ENCODE results near the gene RGS12. TPM values are rescaled to one million over a fixed set of nuclear protein-coding genes. Genes with fewer than 3 reads are reported as not detected.

Gene RGS12
- total RNA-seq: 102 and 106 TPM in 2 replicates
- long read RNA-seq, partial matches to known transcripts: 19 of 53 reads
- long read RNA-seq, other reads (novel, unspliced or antisense): 34 of 53 reads

- peak; percentile 93 for DNase-seq (ENCODE audit: low spot score, unreplicated experiment)
- peak within 1 kb of the TSS; percentile 94 for H3K27ac Mint-ChIP-seq
- H3K4me1 Mint-ChIP-seq (ENCODE audit: low read depth): peaks cover 25% of the 10 kb centered on the region
- peak within 1 kb of the TSS; percentile 91 for H3K4me3 Mint-ChIP-seq (ENCODE audit: low read depth)
- peaks cover 5% of the 10 kb centered on the region for H3K36me3 Mint-ChIP-seq (ENCODE audit: insufficient read depth)
- no peak for TF ChIP-seq CTCF (IDR thresholded peaks at IDR 0.05; ENCODE audit: unreplicated experiment)
- H3K27me3 Mint-ChIP-seq: no peaks in the 10 kb centered on the region
- H3K9me3 Mint-ChIP-seq (ENCODE audit: low read depth): peaks cover 3% of the 10 kb centered on the region
Observed at GRCh38 chr4:3292571-3293400, at the start of gene RGS12. Gene RGS12 (plus strand): TSS chr4:3293021. CDS start chr4:3316171, 23,150 bp downstream.

- H3K27ac Mint-ChIP-seq: no peak overlapping the region
- no peaks in the 10 kb centered on the region for H3K9me3 Mint-ChIP-seq (ENCODE audit: low read depth)
- no peak overlapping the region for H3K4me3 Mint-ChIP-seq (ENCODE audit: low read depth)
- peaks cover 6% of the 10 kb centered on the region for H3K36me3 Mint-ChIP-seq (ENCODE audit: insufficient read depth)
- DNase-seq (ENCODE audit: low spot score, unreplicated experiment): no peak
- H3K4me1 Mint-ChIP-seq (ENCODE audit: low read depth): peaks cover 1% of the 10 kb centered on the region
- no peak for TF ChIP-seq CTCF (IDR thresholded peaks at IDR 0.05; ENCODE audit: unreplicated experiment)
- H3K27me3 Mint-ChIP-seq: no peaks in the 10 kb centered on the region
Observed at GRCh38 chr4:3243136-3243780, 49.6 kb upstream of the RGS12 start.

- DNase-seq (ENCODE audit: low spot score, unreplicated experiment): no peak
- no peaks in the 10 kb centered on the region for H3K9me3 Mint-ChIP-seq (ENCODE audit: low read depth)
- TF ChIP-seq CTCF (IDR thresholded peaks at IDR 0.05; ENCODE audit: unreplicated experiment): no peak
- H3K27ac Mint-ChIP-seq: no peak overlapping the region
- no peaks in the 10 kb centered on the region for H3K4me1 Mint-ChIP-seq (ENCODE audit: low read depth)
- peaks cover 6% of the 10 kb centered on the region for H3K36me3 Mint-ChIP-seq (ENCODE audit: insufficient read depth)
- H3K27me3 Mint-ChIP-seq: no peaks in the 10 kb centered on the region
- no peak overlapping the region for H3K4me3 Mint-ChIP-seq (ENCODE audit: low read depth)
Observed at GRCh38 chr4:3244002-3244401, 48.8 kb upstream of the RGS12 start.

- DNase-seq (ENCODE audit: low spot score, unreplicated experiment): no peak
- TF ChIP-seq CTCF (IDR thresholded peaks at IDR 0.05; ENCODE audit: unreplicated experiment): no peak
- Mint-ChIP-seq H3K27ac (no peak overlapping the region), H3K4me3 (ENCODE audit: low read depth) (no peak overlapping the region), H3K4me1 (ENCODE audit: low read depth) (no peaks in the 10 kb centered on the region), H3K36me3 (ENCODE audit: insufficient read depth) (peaks cover 6% of the 10 kb centered on the region), H3K27me3 (no peaks in the 10 kb centered on the region), H3K9me3 (ENCODE audit: low read depth) (no peaks in the 10 kb centered on the region)
Observed at GRCh38 chr4:3244747-3245146, 48.1 kb upstream of the RGS12 start.

GRCh38 chr4:3245676-3246075 is 47.1 kb upstream of the RGS12 start:
- peaks cover 4% of the 10 kb centered on the region for H3K36me3 Mint-ChIP-seq (ENCODE audit: insufficient read depth)
- peaks cover 3% of the 10 kb centered on the region for H3K4me1 Mint-ChIP-seq (ENCODE audit: low read depth)
- no peaks in the 10 kb centered on the region for H3K9me3 Mint-ChIP-seq (ENCODE audit: low read depth)
- no peak overlapping the region for H3K27ac Mint-ChIP-seq
- DNase-seq (ENCODE audit: low spot score, unreplicated experiment): no peak
- H3K27me3 Mint-ChIP-seq: no peaks in the 10 kb centered on the region
- no peak overlapping the region for H3K4me3 Mint-ChIP-seq (ENCODE audit: low read depth)
- TF ChIP-seq CTCF (IDR thresholded peaks at IDR 0.05; ENCODE audit: unreplicated experiment): no peak

Data from progenitor cell of endocrine pancreas (in vitro differentiated cells).